H1 (cell line): ENCODE data around the gene LRRC56. TPM values are rescaled to one million over a fixed set of nuclear protein-coding genes. Genes with fewer than 3 reads are reported as not detected.

Source experiments
- CTCF ChIA-PET: fragments of 300-600 bp; sonication (Branson Sonifier 250); formaldehyde crosslinking; loops from one replicate; lab custom pipeline; 2021; ENCODE audit not compliant: partially characterized antibody; lab: Charles Lee
- POLR2A ChIA-PET: fragments of 300-600 bp; sonication (Branson Sonifier 250); formaldehyde crosslinking; loops from one replicate; lab custom pipeline; 2021; ENCODE audit warnings: inconsistent platforms; ENCODE audit not compliant: partially characterized antibody; lab: Charles Lee
- DNase-seq, 2 experiments: peaks; one replicate each; pipeline versions ENCODE4 v3.0.0 to v3.0.0-alpha.2; 2010 to 2022; ENCODE audit warnings: low spot score in 2 of 2, low read depth in 1 of 2, mixed read lengths in 1 of 2
- FAIRE-seq: peaks from 2 replicates; lab custom pipeline; 2011; peaks lifted over from hg19 to GRCh38; lab: Jason Lieb, UNC
- H2AFZ ChIP-seq: 2 replicates; pipeline ENCODE4 v1.8.1; 2012; ENCODE audit warnings: low read length, inconsistent platforms
- H2AK5ac ChIP-seq: 2 replicates; pipeline ENCODE4 v1.6.1; 2013; ENCODE audit warnings: low read depth, low read length
- H2BK120ac ChIP-seq: replicated peaks from 2 replicates; pipeline ENCODE3; 2013; ENCODE audit warnings: low read depth, low read length, inconsistent platforms
- H2BK12ac ChIP-seq: 2 replicates; pipeline ENCODE4 v1.6.1; 2013; ENCODE audit warnings: low read depth, low read length
- H2BK15ac ChIP-seq: 2 replicates; pipeline ENCODE4 v1.6.1; 2013; ENCODE audit warnings: low read length
- H2BK20ac ChIP-seq: 2 replicates; pipeline ENCODE4 v1.6.1; 2013; ENCODE audit warnings: low read length
- H2BK5ac ChIP-seq: 2 replicates; pipeline ENCODE4 v1.6.1; 2013; ENCODE audit warnings: low read depth, low read length
- H3K14ac ChIP-seq: 2 replicates; pipeline ENCODE4 v1.6.1; 2013; ENCODE audit warnings: inconsistent platforms; ENCODE audit not compliant: insufficient read length
- H3K18ac ChIP-seq: 2 replicates; pipeline ENCODE4 v1.6.1; 2013; ENCODE audit warnings: low read length; ENCODE audit errors: extremely low read depth
- H3K23ac ChIP-seq: 2 replicates; pipeline ENCODE4 v1.6.1; 2013; ENCODE audit warnings: inconsistent platforms; ENCODE audit not compliant: insufficient read length
- H3K23me2 ChIP-seq: 2 replicates; pipeline ENCODE4 v1.6.1; 2013; ENCODE audit warnings: low read depth, low read length
- H3K27ac ChIP-seq: 2 replicates; pipeline ENCODE4 v1.6.1; 2011; ENCODE audit warnings: low read depth, low read length, inconsistent platforms
- H3K27me3 ChIP-seq, 4 experiments: replicated peaks in 1 of 4; 1 replicate in 1 of 4; 2 replicates in 3 of 4; pipeline versions ENCODE4 v1.6.1 to v1.8.1; 2011 to 2013; ENCODE audit warnings: low read length in 3 of 4, mild to moderate bottlenecking in 3 of 4, inconsistent platforms in 2 of 4, mixed read lengths in 2 of 4, moderate library complexity in 1 of 4; ENCODE audit not compliant: control insufficient read depth in 3 of 4, insufficient read depth in 3 of 4; ENCODE audit errors: extremely low read depth in 1 of 4
- H3K36me3 ChIP-seq, 4 experiments: 2 replicates each; pipeline versions ENCODE4 v1.6.1 to v1.8.1; 2011 to 2013; ENCODE audit warnings: mild to moderate bottlenecking in 4 of 4, low read length in 3 of 4, moderate library complexity in 2 of 4, control low read depth in 1 of 4, inconsistent platforms in 1 of 4; ENCODE audit not compliant: insufficient read depth in 4 of 4, control insufficient read depth in 2 of 4
- H3K4ac ChIP-seq: replicated peaks from 2 replicates; pipeline ENCODE3; 2013; ENCODE audit warnings: low read length, low read depth, mixed read lengths, inconsistent platforms; ENCODE audit not compliant: insufficient read length
- H3K4me1 ChIP-seq, 4 experiments: replicated peaks in 1 of 4; 1 replicate in 1 of 4; 2 replicates in 3 of 4; pipeline versions ENCODE4 v1.6.1 to v1.8.1; 2011 to 2013; ENCODE audit warnings: low read length in 3 of 4, inconsistent platforms in 2 of 4, mixed read lengths in 1 of 4; ENCODE audit not compliant: insufficient read depth in 4 of 4, control insufficient read depth in 3 of 4
- H3K4me2 ChIP-seq, 2 experiments: 2 replicates each; pipeline versions ENCODE4 v1.6.1 to v1.8.1; 2011 to 2013; ENCODE audit warnings: low read depth in 2 of 2, low read length in 2 of 2, control low read depth in 1 of 2, inconsistent platforms in 1 of 2, mild to moderate bottlenecking in 1 of 2; ENCODE audit not compliant: insufficient read depth in 1 of 2
- H3K4me3 ChIP-seq, 4 experiments: fragments of 200-600, 300-600 bp in 1 of 4; sonication (generic), shearing (Covaris generic), sonication (Bioruptor Twin) in 1 of 4; 2 replicates each; pipeline versions ENCODE4 v1.5.1 to v1.8.1; 2011 to 2016; ENCODE audit warnings: low read length in 4 of 4, low read depth in 3 of 4, control low read depth in 2 of 4, inconsistent platforms in 2 of 4, mild to moderate bottlenecking in 2 of 4, mixed read lengths in 1 of 4, moderate library complexity in 1 of 4; ENCODE audit not compliant: insufficient read depth in 2 of 4; ENCODE audit errors: extremely low read depth in 1 of 4
- H3K56ac ChIP-seq: replicated peaks from 2 replicates; pipeline ENCODE3; 2013; ENCODE audit warnings: low read depth, mild to moderate bottlenecking, mixed read lengths, low read length, inconsistent platforms; ENCODE audit not compliant: insufficient read length
- H3K79me1 ChIP-seq: 2 replicates; pipeline ENCODE4 v1.6.1; 2013; ENCODE audit warnings: low read depth, low read length, control low read depth
- H3K79me2 ChIP-seq, 2 experiments: 2 replicates each; pipeline versions ENCODE4 v1.6.1 to v1.8.1; 2012 to 2013; ENCODE audit warnings: low read length in 2 of 2, mild to moderate bottlenecking in 2 of 2, inconsistent platforms in 1 of 2; ENCODE audit not compliant: insufficient read depth in 2 of 2, control insufficient read depth in 1 of 2
- H3K9ac ChIP-seq, 4 experiments: replicated peaks in 1 of 4; 1 replicate in 1 of 4; 2 replicates in 3 of 4; pipeline versions ENCODE4 v1.6.1 to v1.8.1; 2011 to 2013; ENCODE audit warnings: low read depth in 3 of 4, low read length in 3 of 4, control low read depth in 2 of 4, mild to moderate bottlenecking in 2 of 4, moderate library complexity in 2 of 4, inconsistent platforms in 1 of 4; ENCODE audit errors: extremely low read depth in 1 of 4
- H3K9me3 ChIP-seq, 2 experiments: 2 replicates each; pipeline versions ENCODE4 v1.6.1 to v1.8.1; 2012 to 2013; ENCODE audit warnings: mild to moderate bottlenecking in 2 of 2, moderate library complexity in 2 of 2, control low read depth in 1 of 2, inconsistent platforms in 1 of 2, low read depth in 1 of 2, low read length in 1 of 2, mixed read lengths in 1 of 2; ENCODE audit not compliant: insufficient read depth in 2 of 2
- H4K20me1 ChIP-seq, 2 experiments: replicated peaks in 1 of 2; 2 replicates each; pipeline versions ENCODE3 to v1.8.1; 2011 to 2013; ENCODE audit warnings: inconsistent platforms in 2 of 2, low read length in 2 of 2, mild to moderate bottlenecking in 1 of 2; ENCODE audit not compliant: insufficient read depth in 2 of 2, control insufficient read depth in 1 of 2
- H4K5ac ChIP-seq: 2 replicates; pipeline ENCODE4 v1.6.1; 2013; ENCODE audit warnings: low read length, low read depth, mixed read lengths, inconsistent platforms; ENCODE audit not compliant: insufficient read length
- H4K8ac ChIP-seq: 2 replicates; pipeline ENCODE4 v1.8.0; 2013; ENCODE audit warnings: mild to moderate bottlenecking, moderate library complexity, low read length, inconsistent platforms; ENCODE audit not compliant: insufficient read depth; ENCODE audit errors: extremely low read depth
- H4K91ac ChIP-seq: replicated peaks from 2 replicates; pipeline ENCODE3; 2013; ENCODE audit warnings: low read length, mixed read lengths, inconsistent platforms; ENCODE audit not compliant: insufficient read length
- CEBPB ChIP-seq: IDR thresholded peaks from 2 replicates; pipeline ENCODE4 v1.6.1; 2012; ENCODE audit warnings: low read depth, low read length
- CREB1 ChIP-seq: IDR thresholded peaks from 2 replicates; pipeline ENCODE4 v1.6.1; 2012; ENCODE audit warnings: inconsistent platforms
- CTBP2 ChIP-seq: IDR thresholded peaks from 2 replicates; pipeline ENCODE4 v1.7.0; 2011; ENCODE audit warnings: borderline replicate concordance, mild to moderate bottlenecking, moderate library complexity, mixed read lengths, low read length; ENCODE audit not compliant: insufficient read depth, insufficient read length
- JUND ChIP-seq: IDR thresholded peaks from 2 replicates; pipeline ENCODE4 v1.6.1; 2011; ENCODE audit warnings: mild to moderate bottlenecking, improper control_type of control experiment, low read length
- NANOG ChIP-seq: IDR thresholded peaks from 2 replicates; pipeline ENCODE4 v1.6.1; 2011; ENCODE audit warnings: low read length, low read depth, mild to moderate bottlenecking, inconsistent platforms; ENCODE audit not compliant: insufficient read depth, poor library complexity, severe bottlenecking
- NRF1 ChIP-seq: IDR thresholded peaks from 2 replicates; pipeline ENCODE4 v1.6.1; 2011; ENCODE audit warnings: mild to moderate bottlenecking, low read depth, low read length, improper control_type of control experiment
- POLR2A ChIP-seq, 2 experiments: IDR thresholded peaks; 1 replicate in 1 of 2; 2 replicates in 1 of 2; pipeline ENCODE4 v1.6.1; 2011; ENCODE audit warnings: low read depth in 2 of 2, low read length in 2 of 2, mild to moderate bottlenecking in 2 of 2; ENCODE audit errors: control extremely low read depth in 1 of 2
- POLR2AphosphoS5 ChIP-seq: IDR thresholded peaks from 2 replicates; pipeline ENCODE4 v1.6.1; 2011; ENCODE audit warnings: low read depth, low read length
- RFX5 ChIP-seq: IDR thresholded peaks from 2 replicates; pipeline ENCODE4 v1.6.1; 2011; ENCODE audit warnings: low read depth, low read length, improper control_type of control experiment, borderline replicate concordance
- SIN3A ChIP-seq, 2 experiments: IDR thresholded peaks in 1 of 2; conservative IDR thresholded peaks in 1 of 2; 2 replicates each; pipeline ENCODE4 v1.6.1; 2011 to 2012; ENCODE audit warnings: low read length in 2 of 2, improper control_type of control experiment in 1 of 2, low read depth in 1 of 2, mild to moderate bottlenecking in 1 of 2
- SIRT6 ChIP-seq: IDR thresholded peaks from one replicate; pipeline ENCODE4 v1.7.1; 2012; ENCODE audit warnings: low read length, inconsistent platforms
- SUZ12 ChIP-seq: fragments of 200-600 bp; sonication (generic); IDR thresholded peaks from 2 replicates; pipeline ENCODE4 v1.6.1; 2012; ENCODE audit warnings: mild to moderate bottlenecking, inconsistent platforms, low read length, moderate library complexity, mixed read lengths
- YY1 ChIP-seq: IDR thresholded peaks from 2 replicates; pipeline ENCODE4 v1.6.1; 2011; ENCODE audit warnings: low read depth, mild to moderate bottlenecking, low read length
- WGBS, 2 experiments: shearing (Covaris generic) in 1 of 2; methylation state at CpG; one replicate each; pipeline versions ENCODE4 v1.1.6 to v1.1.7; 2013 to 2015; ENCODE audit warnings: low lambda C conversion rate in 2 of 2, mixed read lengths in 2 of 2, inconsistent platforms in 1 of 2, low coverage in 1 of 2, missing lambda C conversion rate in 1 of 2; ENCODE audit not compliant: insufficient replicate concordance in 2 of 2, insufficient coverage in 1 of 2, insufficient read length in 1 of 2; ENCODE audit errors: extremely low coverage in 1 of 2, missing lambda C conversion rate in 1 of 2; 5-methylcytosine and 5-hydroxymethylcytosine counted together
- polyA plus RNA-seq, 7 experiments: library from polyadenylated mRNA; depleted of rRNA in 3 of 7; stranded (reverse) in 5 of 7; unstranded in 2 of 7; fragments of >200 nt in 5 of 7; fragments of 200-250 nt in 2 of 7; gene quantifications; 1 replicate in 5 of 7; 2 replicates in 1 of 7; 4 replicates in 1 of 7; pipeline versions ENCODE4 v1.2.1 to v1.2.3, GENCODE V29; 2011 to 2013; ENCODE audit warnings: missing spikeins in 2 of 7, mixed read lengths in 2 of 7
- total RNA-seq: library from RNA; stranded (reverse); fragmentation: NEBNext Ultra II Directional; extraction: Animal tissue kit (Norgen Biotek cat#: 25700); gene quantifications from 2 replicates; pipeline ENCODE4 v1.2.1, GENCODE V29; 2021
- TF ChIP-seq, protein P1 (sequence below): IDR thresholded peaks from 2 replicates; pipeline ENCODE4 v1.6.1; 2011; ENCODE audit warnings: low read length, improper control_type of control experiment

Gene LRRC56
- total and polyA plus RNA-seq, 2 of the 8 experiments (the other 6 are each of a cell fraction or from before 2014, with no cell fraction given), result 0.94 to 1.9 TPM

- H3K79me1 ChIP-seq, result peaks cover 21% of the 10 kb centered on the region
- H3K79me2 ChIP-seq, result peaks cover 12 to 38% of the 10 kb centered on the region in 2 experiments
- H3K4me3 ChIP-seq, result no peak overlapping the region
- H3K27ac ChIP-seq, result no peak overlapping the region
- H2BK5ac ChIP-seq, result no peak overlapping the region
- WGBS, 2 experiments, result 98% methylated on average over 7 of the region's 10 CpGs; no CpG with 5 or more reads in 1 of the 2 experiments
- H2BK20ac ChIP-seq, result no peak overlapping the region
- no peaks in the 10 kb centered on the region for H3K9me3 ChIP-seq
- no peak overlapping the region for H2BK15ac ChIP-seq
- no peak overlapping the region for H2AFZ ChIP-seq
- no peak overlapping the region for H3K23ac ChIP-seq
- no peak overlapping the region for H3K56ac ChIP-seq
- no peak overlapping the region for H4K5ac ChIP-seq
- peaks cover 31 to 38% of the 10 kb centered on the region in 2 experiments for H4K20me1 ChIP-seq
- no peaks in the 10 kb centered on the region; a peak in 1 of 7 replicates for H3K4me1 ChIP-seq
- no peak overlapping the region for H2BK12ac ChIP-seq
- H2AK5ac ChIP-seq, result no peak overlapping the region
- H3K36me3 ChIP-seq, result peaks cover 16 to 36% (median 32%) of the 10 kb centered on the region in 4 experiments; a peak in 7 of 8 replicates
- 0 out of 7 replicates have a peak overlapping the region, but pooled peaks of 1 of the 4 experiments have one; percentile 3 for H3K9ac ChIP-seq
- H4K91ac ChIP-seq, result no peak overlapping the region
- H2BK120ac ChIP-seq, result no peak overlapping the region
- POLR2A ChIA-PET, result interaction anchor here (0.7 to 1.5 kb wide), 2 partner anchors 142 to 179 kb away, joined by 3 read pairs; no protein-coding TSS in a partner anchor
- DNase-seq (no peak), FAIRE-seq (no peak)
- H3K4ac ChIP-seq, result no peak overlapping the region
- no peak overlapping the region for H3K18ac ChIP-seq
- H3K4me2 ChIP-seq, result no peak overlapping the region
- CTCF ChIA-PET, result no interaction called here
- no peak overlapping the region for H4K8ac ChIP-seq
- no peak overlapping the region for H3K14ac ChIP-seq
- H3K27me3 ChIP-seq, result no peaks in the 10 kb centered on the region
- H3K23me2 ChIP-seq, result no peaks in the 10 kb centered on the region
- no peak for TF ChIP-seq NANOG
- TF ChIP-seq POLR2A (IDR thresholded peaks at IDR 0.05; ENCODE audit: control extremely low read depth in 1 of 2, low read depth in 2 of 2, low read length in 2 of 2), result no peak
- TF ChIP-seq POLR2AphosphoS5, result no peak
- no peak for TF ChIP-seq CEBPB
- no peak for TF ChIP-seq RFX5
- no peak for TF ChIP-seq JUND
- TF ChIP-seq SIRT6, result no peak
- TF ChIP-seq YY1, result no peak
- no peak for TF ChIP-seq SUZ12
- no peak for TF ChIP-seq CTBP2
- TF ChIP-seq, protein P1, sequence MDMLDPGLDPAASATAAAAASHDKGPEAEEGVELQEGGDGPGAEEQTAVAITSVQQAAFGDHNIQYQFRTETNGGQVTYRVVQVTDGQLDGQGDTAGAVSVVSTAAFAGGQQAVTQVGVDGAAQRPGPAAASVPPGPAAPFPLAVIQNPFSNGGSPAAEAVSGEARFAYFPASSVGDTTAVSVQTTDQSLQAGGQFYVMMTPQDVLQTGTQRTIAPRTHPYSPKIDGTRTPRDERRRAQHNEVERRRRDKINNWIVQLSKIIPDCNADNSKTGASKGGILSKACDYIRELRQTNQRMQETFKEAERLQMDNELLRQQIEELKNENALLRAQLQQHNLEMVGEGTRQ, result no peak
- no peak for TF ChIP-seq NRF1
- no peak for TF ChIP-seq CREB1
- no peak for TF ChIP-seq SIN3A (conservative IDR thresholded peaks at IDR 0.05 in 1 of 2, IDR thresholded peaks at IDR 0.05 in 1 of 2; ENCODE audit: low read depth in 1 of 2, low read length in 2 of 2)
These were observed 47.0 kb downstream of the LRRC56 start for GRCh38 chr11:584287-584686.
